Amniotic stem cell (primary cell): ENCODE measurements around the gene GARS1.
"Not testable (repeated sequence)": the region's sequence is repeated elsewhere in the genome, so short reads cannot be mapped to it uniquely, and the experiment has no call there.

Experiments used
- DNase-seq: peaks from one replicate; lab custom pipeline; 2025; lab: John Stamatoyannopoulos, UW

Gene GARS1

GRCh38 chr7:30627026-30627425 is 32.3 kb downstream of the GARS1 start:
- no peak for DNase-seq

- DNase-seq: no peak
Observed at GRCh38 chr7:30630986-30631385, 36.3 kb downstream of the GARS1 start.

DNA sequence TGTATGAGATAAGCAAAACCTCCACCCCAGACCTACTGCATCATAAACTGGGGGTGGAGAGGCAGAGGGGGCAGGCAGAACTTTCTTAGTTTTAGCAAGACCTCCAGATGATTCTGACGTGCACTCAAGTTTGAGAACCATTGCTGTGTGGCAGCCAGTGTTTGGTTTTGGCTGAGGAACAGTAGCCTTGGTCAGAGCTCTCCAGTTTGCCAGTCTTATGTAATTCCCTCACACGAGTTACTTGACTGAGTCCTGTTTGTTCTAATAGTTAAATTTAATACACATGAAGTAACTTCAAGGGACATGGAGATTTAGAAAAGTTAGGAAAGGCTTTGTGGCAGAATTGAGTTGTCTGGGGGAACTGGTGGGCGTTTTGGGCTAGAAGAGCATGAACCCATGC is 38.5 kb downstream of the GARS1 start:
- DNase-seq: no peak

DNA sequence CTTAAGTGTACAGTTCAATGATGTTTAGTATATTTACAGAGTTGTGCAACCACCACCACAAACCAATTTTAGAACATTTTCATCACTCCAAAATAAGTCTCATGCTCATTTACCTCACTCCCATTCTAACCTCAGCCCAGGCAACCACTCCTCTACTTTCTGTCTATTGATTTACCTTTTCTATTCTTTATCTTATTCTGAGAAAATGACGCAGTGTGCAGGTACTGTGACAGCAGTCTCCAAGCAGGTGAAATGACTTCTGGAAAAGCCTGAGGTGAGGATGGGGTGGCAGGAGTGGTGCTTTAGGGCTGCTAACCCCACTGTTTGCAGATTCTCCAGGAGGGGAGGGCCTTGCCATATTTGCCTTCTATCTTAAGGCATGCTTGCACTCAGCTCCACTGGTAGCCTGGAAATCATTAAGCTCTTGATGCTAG is 39.5 kb downstream of the GARS1 start:
- DNase-seq: no peak

- no peak for DNase-seq
Observed at GRCh38 chr7:30634634-30635201, 40.0 kb downstream of the GARS1 start.

- DNase-seq: no peak
Observed at GRCh38 chr7:30635798-30636197, 41.1 kb downstream of the GARS1 start.

- DNase-seq: not testable (repeated sequence)
Observed at GRCh38 chr7:30642322-30642721, 47.6 kb downstream of the GARS1 start.

- no peak for DNase-seq
Observed at GRCh38 chr7:30642789-30643188, 48.1 kb downstream of the GARS1 start.

GRCh38 chr7:30644286-30644955 is 49.7 kb downstream of the GARS1 start:
- DNase-seq: no peak

DNA sequence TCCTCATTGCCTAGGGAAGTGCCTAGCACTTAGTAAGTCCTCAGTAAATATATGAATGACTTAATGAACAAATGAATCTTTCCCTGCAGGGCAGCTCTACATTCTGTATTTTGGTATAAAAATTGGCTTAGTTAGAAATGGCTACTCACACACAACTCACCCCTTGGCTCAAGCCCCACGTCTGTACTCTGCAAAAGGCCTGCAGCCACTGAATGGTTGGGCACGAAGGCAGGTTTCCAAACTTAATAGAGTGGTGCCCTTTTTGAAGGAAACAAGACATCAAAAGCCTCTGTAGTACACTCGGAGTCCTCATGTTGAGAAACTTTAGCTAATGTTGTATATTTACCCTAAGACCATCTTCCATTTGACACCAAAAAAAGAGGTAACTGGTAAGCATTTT is 51.0 kb downstream of the GARS1 start:
- DNase-seq: no peak

- no peak for DNase-seq
Observed at GRCh38 chr7:30646154-30646553, 51.5 kb downstream of the GARS1 start.

- no peak for DNase-seq
Observed at GRCh38 chr7:30647589-30648364, 53.1 kb downstream of the GARS1 start.

- no peak for DNase-seq
Observed at GRCh38 chr7:30648744-30649540, 54.3 kb downstream of the GARS1 start.

- no peak for DNase-seq
Observed at GRCh38 chr7:30649717-30650420, 55.2 kb downstream of the GARS1 start.

GRCh38 chr7:30650421-30650808 is 55.7 kb downstream of the GARS1 start:
- no peak for DNase-seq

- no peak for DNase-seq
Observed at GRCh38 chr7:30652132-30652531, 57.5 kb downstream of the GARS1 start.

- DNase-seq: no peak
Observed at GRCh38 chr7:30652698-30653641, 58.3 kb downstream of the GARS1 start.

GRCh38 chr7:30654296-30655090 is 59.8 kb downstream of the GARS1 start:
- no peak for DNase-seq

DNA sequence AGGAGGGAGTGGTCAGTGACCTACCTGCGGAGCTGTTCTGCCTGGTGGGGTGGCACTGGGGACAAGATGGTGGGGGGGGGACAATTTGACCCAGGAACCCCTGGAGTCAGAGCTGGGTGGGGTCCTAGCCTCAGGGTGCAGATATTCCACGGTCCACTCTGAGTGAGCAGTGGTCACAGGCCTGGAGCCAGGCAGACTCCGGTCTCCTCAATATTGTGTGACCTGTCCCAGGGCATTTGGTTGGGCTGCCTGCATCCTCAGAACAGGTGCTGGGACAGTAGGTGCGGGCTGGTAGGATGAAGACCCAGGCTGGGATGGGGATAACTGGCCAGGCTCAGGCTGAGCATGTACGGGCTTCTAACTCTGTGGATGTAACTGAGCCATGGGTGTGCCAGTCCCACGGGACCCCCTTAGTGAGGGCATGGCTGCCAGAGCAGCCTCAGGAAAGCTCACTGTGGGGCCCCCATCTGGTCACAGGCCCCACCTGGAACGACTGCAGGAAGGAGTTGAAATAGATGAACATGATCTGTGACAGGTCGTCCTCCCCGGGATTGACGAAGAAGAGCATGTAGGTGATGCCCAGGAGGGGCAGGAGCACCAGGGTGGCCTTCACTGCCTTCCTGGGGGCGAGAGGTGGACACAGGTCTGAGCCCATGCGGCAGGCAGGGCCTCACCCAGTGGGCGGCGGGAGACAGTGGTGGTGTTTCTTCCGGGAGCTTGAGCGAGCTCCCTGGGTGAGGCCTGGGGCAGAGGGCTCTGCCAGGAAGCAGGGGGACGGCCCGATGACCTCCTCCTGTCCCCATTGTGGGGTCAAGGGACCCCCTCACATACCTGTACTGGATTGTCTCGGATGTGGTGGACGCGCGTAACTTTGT is 60.7 kb downstream of the GARS1 start:
- no peak for DNase-seq
